Subcutaneous abdominal adipose tissue (tissue), 5 donors: ENCODE measurements around the gene LINC00632.

Experiments used
- H3K27ac ChIP-seq: one replicate; pipeline ENCODE4 v1.7.0; 2013; ENCODE audit warnings: low read depth, mild to moderate bottlenecking, inconsistent platforms, low read length, moderate library complexity
- H3K27me3 ChIP-seq, 5 donors: one replicate each; pipeline ENCODE4 v1.7.0; 2013; ENCODE audit warnings: low read length in 5 of 5, inconsistent platforms in 1 of 5; ENCODE audit not compliant: control insufficient read depth in 5 of 5, insufficient read depth in 4 of 5
- H3K36me3 ChIP-seq, 5 donors: one replicate each; pipeline ENCODE4 v1.7.0; 2013; ENCODE audit warnings: low read length in 5 of 5; ENCODE audit not compliant: control insufficient read depth in 5 of 5, insufficient read depth in 5 of 5
- H3K4me1 ChIP-seq, 5 donors: one replicate each; pipeline ENCODE4 v1.7.0; 2013; ENCODE audit warnings: low read length in 5 of 5, mild to moderate bottlenecking in 3 of 5, moderate library complexity in 1 of 5; ENCODE audit not compliant: control insufficient read depth in 5 of 5, insufficient read depth in 5 of 5
- H3K4me3 ChIP-seq, 5 donors: one replicate each; pipeline ENCODE4 v1.7.0; 2013; ENCODE audit warnings: low read length in 5 of 5, low read depth in 1 of 5
- H3K9ac ChIP-seq, 5 donors: one replicate each; pipeline ENCODE4 v1.7.0; 2013; ENCODE audit warnings: low read length in 5 of 5, mild to moderate bottlenecking in 4 of 5, moderate library complexity in 3 of 5
- H3K9me3 ChIP-seq, 5 donors: one replicate each; pipeline ENCODE4 v1.7.0; 2013; ENCODE audit warnings: low read length in 5 of 5; ENCODE audit not compliant: control insufficient read depth in 5 of 5
- donor health status: healthy.
- donor health status: healthy.
- donor health status: healthy.
- donor health status: healthy.
- donor health status: healthy.

Gene LINC00632

GRCh38 chrX:140712413-140713173 is 3.0 kb downstream of the LINC00632 start:
- Histone ChIP-seq H3K4me3 (peak overlapping the region; percentile 23 to 50 (median 36)), H3K9me3 (no peaks in the 10 kb centered on the region), H3K27ac (no peak overlapping the region), H3K36me3 (no peaks in the 10 kb centered on the region), H3K9ac (no peak overlapping the region), H3K4me1 (peaks cover 0 to 8% (median 4%) of the 10 kb centered on the region in 5 donors), H3K27me3 (peaks cover 2 to 27% (median 11%) of the 10 kb centered on the region in 5 donors)

DNA sequence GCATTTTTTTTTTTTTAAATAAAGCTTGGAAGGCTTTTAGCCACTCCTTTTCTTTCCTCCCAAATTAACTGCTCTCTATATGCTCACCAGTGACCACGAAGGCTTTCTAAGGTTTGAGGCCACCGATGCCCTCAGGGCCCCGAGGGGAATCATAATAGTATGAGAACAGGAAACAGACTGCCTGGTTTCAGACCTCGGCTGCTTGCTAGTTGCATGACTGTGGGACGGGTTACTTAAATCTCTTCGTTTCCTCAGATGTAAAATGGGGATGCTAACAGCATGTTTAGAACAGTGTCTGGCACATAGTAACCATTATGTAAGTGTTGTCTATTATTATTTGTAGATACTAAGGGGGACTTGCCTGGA is 3.6 kb downstream of the LINC00632 start:
- H3K9ac ChIP-seq, result no peak overlapping the region
- H3K36me3 ChIP-seq, result no peaks in the 10 kb centered on the region
- H3K9me3 ChIP-seq, result no peaks in the 10 kb centered on the region
- H3K27me3 ChIP-seq, result peaks cover 2 to 27% (median 11%) of the 10 kb centered on the region in 5 donors
- peaks cover 0 to 8% (median 4%) of the 10 kb centered on the region in 5 donors for H3K4me1 ChIP-seq
- H3K27ac ChIP-seq, result no peak overlapping the region
- peak overlapping the region; percentile 23 to 50 (median 36) for H3K4me3 ChIP-seq

GRCh38 chrX:140715787-140716186 is 6.2 kb downstream of the LINC00632 start:
- Histone ChIP-seq H3K27me3 (peaks cover 2 to 24% (median 11%) of the 10 kb centered on the region in 5 donors), H3K9ac (no peak overlapping the region), H3K4me3 (no peak overlapping the region), H3K36me3 (no peaks in the 10 kb centered on the region), H3K9me3 (no peaks in the 10 kb centered on the region), H3K4me1 (peaks cover 0 to 8% (median 4%) of the 10 kb centered on the region in 5 donors), H3K27ac (no peak overlapping the region)

GRCh38 chrX:140723121-140723715 is 13.7 kb downstream of the LINC00632 start:
- peaks cover 0 to 19% (median 0%) of the 10 kb centered on the region in 5 donors for H3K27me3 ChIP-seq
- no peak overlapping the region for H3K4me3 ChIP-seq
- no peak overlapping the region for H3K27ac ChIP-seq

GRCh38 chrX:140724309-140724708 is 14.8 kb downstream of the LINC00632 start:
- H3K9me3 ChIP-seq, result no peaks in the 10 kb centered on the region
- no peak overlapping the region for H3K27ac ChIP-seq
- peaks cover 0 to 21% (median 0%) of the 10 kb centered on the region in 5 donors for H3K27me3 ChIP-seq
- H3K9ac ChIP-seq, result no peak overlapping the region
- no peaks in the 10 kb centered on the region for H3K36me3 ChIP-seq
- H3K4me3 ChIP-seq, result no peak overlapping the region
- no peaks in the 10 kb centered on the region for H3K4me1 ChIP-seq

More at GRCh38 chrX:140723121-140723715, 13.7 kb downstream of the LINC00632 start:
- Histone ChIP-seq H3K36me3 (no peaks in the 10 kb centered on the region), H3K4me1 (no peaks in the 10 kb centered on the region), H3K9me3 (no peaks in the 10 kb centered on the region), H3K9ac (no peak overlapping the region)

GRCh38 chrX:140724736-140725135 is 15.2 kb downstream of the LINC00632 start:
- no peaks in the 10 kb centered on the region for H3K36me3 ChIP-seq
- H3K9me3 ChIP-seq, result no peaks in the 10 kb centered on the region
- no peak overlapping the region for H3K9ac ChIP-seq
- H3K4me3 ChIP-seq, result no peak overlapping the region
- peaks cover 0 to 23% (median 0%) of the 10 kb centered on the region in 5 donors for H3K27me3 ChIP-seq
- H3K4me1 ChIP-seq, result no peaks in the 10 kb centered on the region
- H3K27ac ChIP-seq, result no peak overlapping the region

- Histone ChIP-seq H3K4me3 (no peak overlapping the region), H3K9me3 (no peaks in the 10 kb centered on the region), H3K9ac (no peak overlapping the region), H3K27me3 (peaks cover 0 to 23% (median 0%) of the 10 kb centered on the region in 5 donors), H3K27ac (no peak overlapping the region), H3K36me3 (no peaks in the 10 kb centered on the region), H3K4me1 (no peaks in the 10 kb centered on the region)
Measured at GRCh38 chrX:140725500-140725899, 15.9 kb downstream of the LINC00632 start.

DNA sequence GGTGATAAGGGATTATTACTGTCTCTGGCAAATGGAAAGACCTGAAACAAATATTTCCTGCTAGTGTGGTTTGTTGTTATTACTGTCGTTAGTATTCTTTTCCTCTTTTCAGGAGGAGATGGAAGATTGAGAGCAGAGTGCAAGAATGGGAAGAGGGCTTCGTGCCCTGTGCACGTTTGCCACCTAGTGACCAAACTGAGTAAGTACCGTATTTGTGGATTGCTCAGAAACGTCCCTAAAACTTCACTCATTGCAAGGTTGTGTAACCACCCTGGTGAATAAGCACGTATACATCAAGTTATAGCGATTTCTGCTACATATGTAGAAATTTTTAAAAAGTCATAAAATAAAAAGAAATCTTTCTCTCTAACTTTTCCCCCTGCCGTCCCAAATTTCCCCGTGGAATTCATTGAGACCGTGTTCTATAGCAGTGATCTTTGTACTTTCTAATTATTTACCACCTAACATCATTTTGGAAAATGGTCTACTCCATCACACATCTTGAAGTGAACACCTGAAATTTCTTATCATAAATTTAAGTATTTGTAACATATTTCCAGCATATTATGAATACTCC is 24.3 kb downstream of the LINC00632 start:
- peaks cover 0 to 6% (median 0%) of the 10 kb centered on the region in 5 donors for H3K27me3 ChIP-seq
- no peak overlapping the region for H3K9ac ChIP-seq
- no peak overlapping the region for H3K27ac ChIP-seq
- no peaks in the 10 kb centered on the region for H3K9me3 ChIP-seq
- H3K4me3 ChIP-seq, result no peak overlapping the region
- no peaks in the 10 kb centered on the region for H3K4me1 ChIP-seq
- no peaks in the 10 kb centered on the region for H3K36me3 ChIP-seq

- H3K9ac ChIP-seq, result no peak overlapping the region
- peaks cover 0 to 3% (median 0%) of the 10 kb centered on the region in 5 donors for H3K4me1 ChIP-seq
- H3K36me3 ChIP-seq, result no peaks in the 10 kb centered on the region
- no peak overlapping the region for H3K4me3 ChIP-seq
- no peak overlapping the region for H3K27ac ChIP-seq
- peaks cover 0 to 4% (median 0%) of the 10 kb centered on the region in 5 donors for H3K27me3 ChIP-seq
- H3K9me3 ChIP-seq, result no peaks in the 10 kb centered on the region
Measured at GRCh38 chrX:140744085-140744484, 34.5 kb downstream of the LINC00632 start.

DNA sequence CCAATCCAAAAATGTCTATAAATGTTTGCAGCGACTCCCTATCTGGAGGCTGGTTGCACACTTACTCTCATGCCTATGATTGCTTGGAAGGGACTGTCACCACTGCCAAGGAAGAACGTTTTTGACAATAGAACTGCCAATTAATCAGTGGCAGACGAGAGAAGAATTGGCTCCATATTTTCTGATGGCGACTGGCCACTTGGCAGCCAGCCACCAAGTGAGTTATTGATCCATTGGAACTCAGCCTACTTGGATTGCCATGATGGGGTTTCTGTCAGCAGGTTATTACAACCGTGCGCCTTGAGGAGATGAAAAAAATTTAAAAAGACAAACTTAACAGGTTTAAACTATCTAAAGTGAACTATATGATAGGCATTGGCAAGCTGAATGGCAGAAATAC is 47.4 kb downstream of the LINC00632 start:
- no peak overlapping the region for H3K9ac ChIP-seq
- no peak overlapping the region for H3K27ac ChIP-seq
- H3K9me3 ChIP-seq, result no peaks in the 10 kb centered on the region
- no peak overlapping the region for H3K4me3 ChIP-seq
- peaks cover 0 to 9% (median 2%) of the 10 kb centered on the region in 5 donors for H3K27me3 ChIP-seq
- H3K4me1 ChIP-seq, result peaks cover 0 to 8% (median 2%) of the 10 kb centered on the region in 5 donors
- no peaks in the 10 kb centered on the region for H3K36me3 ChIP-seq
